Neural cell (in vitro differentiated cells): ENCODE results near the gene BHMT. TPM values are rescaled to one million over a fixed set of nuclear protein-coding genes. Genes with fewer than 3 reads are reported as not detected.
A peak's percentile ranks its signal among the peaks of the same experiment; 100 is the strongest.

Experiments used
- H2AFZ ChIP-seq: fragments of 200-600, 300-800 bp; sonication (generic), shearing (Covaris generic); 2 replicates; pipeline ENCODE4 v1.6.0; 2014; ENCODE audit warnings: low read depth, mild to moderate bottlenecking, antibody characterized with exemption, low read length, moderate library complexity
- H3F3A ChIP-seq: fragments of 200-600 bp; shearing (Covaris generic); 2 replicates; pipeline ENCODE4 v1.6.1; 2016; ENCODE audit warnings: mild to moderate bottlenecking, moderate library complexity, mixed read lengths, antibody characterized with exemption, low read length; ENCODE audit not compliant: insufficient read depth, poor library complexity, severe bottlenecking
- H3K27ac ChIP-seq: fragments of 200-600, 300-800 bp; sonication (generic), shearing (Covaris generic); 2 replicates; pipeline ENCODE4 v1.5.1; 2014; ENCODE audit warnings: mild to moderate bottlenecking, low read length, moderate library complexity
- H3K27me3 ChIP-seq: fragments of 300-800, 200-600 bp; sonication (generic), shearing (Covaris generic); 2 replicates; pipeline ENCODE4 v1.6.0; 2014; ENCODE audit warnings: mild to moderate bottlenecking, low read depth, low read length, moderate library complexity; ENCODE audit not compliant: insufficient read depth
- H3K36me3 ChIP-seq: fragments of 300-800, 200-600 bp; sonication (generic), shearing (Covaris generic); 2 replicates; pipeline ENCODE4 v1.5.1; 2014; ENCODE audit warnings: mild to moderate bottlenecking, antibody characterized with exemption, low read length, moderate library complexity; ENCODE audit not compliant: insufficient read depth
- H3K4me2 ChIP-seq: fragments of 300-800, 200-600 bp; sonication (generic), shearing (Covaris generic); 2 replicates; pipeline ENCODE4 v1.6.0; 2014; ENCODE audit warnings: mild to moderate bottlenecking, low read length
- H3K4me3 ChIP-seq: fragments of 300-800, 200-600 bp; sonication (generic), shearing (Covaris generic); 2 replicates; pipeline ENCODE4 v1.5.1; 2014; ENCODE audit warnings: mild to moderate bottlenecking, low read length, moderate library complexity
- H3K79me2 ChIP-seq: fragments of 200-600 bp; shearing (Covaris generic); replicated peaks from 2 replicates; pipeline ENCODE4 v1.6.0; 2014; ENCODE audit warnings: mild to moderate bottlenecking, low read length, moderate library complexity; ENCODE audit not compliant: insufficient read depth
- H3K9ac ChIP-seq: fragments of 300-800, 200-600 bp; sonication (generic), shearing (Covaris generic); 2 replicates; pipeline ENCODE4 v1.6.1; 2016; ENCODE audit warnings: mild to moderate bottlenecking, low read length, mixed read lengths
- H3K9me2 ChIP-seq: fragments of 200-600 bp; shearing (Covaris generic); 2 replicates; pipeline ENCODE4 v1.6.1; 2016; ENCODE audit warnings: mild to moderate bottlenecking, low read length, mixed read lengths; ENCODE audit not compliant: insufficient read depth
- H3K9me3 ChIP-seq: fragments of 200-600, 300-800 bp; sonication (generic), shearing (Covaris generic); 2 replicates; pipeline ENCODE4 v1.6.1; 2016; ENCODE audit warnings: mild to moderate bottlenecking, mixed run types, low read length, moderate library complexity, mixed read lengths
- H4K20me1 ChIP-seq: fragments of 200-600 bp; shearing (Covaris generic); 2 replicates; pipeline ENCODE4 v1.6.1; 2016; ENCODE audit warnings: mild to moderate bottlenecking, mixed run types; ENCODE audit not compliant: insufficient read depth
- EP300 ChIP-seq: fragments of 450-650 bp; conservative IDR thresholded peaks from 2 replicates; pipeline ENCODE4 v1.6.1; 2014; ENCODE audit warnings: antibody characterized with exemption, mild to moderate bottlenecking, moderate library complexity; ENCODE audit not compliant: poor library complexity, severe bottlenecking
- EZH2 ChIP-seq: fragments of 200-600, 300-800 bp; shearing (Covaris generic), sonication (generic); IDR thresholded peaks from 2 replicates; pipeline ENCODE4 v1.6.1; 2014; ENCODE audit warnings: antibody characterized with exemption, low read length, borderline replicate concordance, mild to moderate bottlenecking; ENCODE audit not compliant: insufficient read depth, poor library complexity, severe bottlenecking
- MXI1 ChIP-seq: fragments of 450-650 bp; conservative IDR thresholded peaks from 2 replicates; pipeline ENCODE4 v1.6.1; 2014; ENCODE audit warnings: antibody characterized with exemption, mild to moderate bottlenecking; ENCODE audit not compliant: poor library complexity, severe bottlenecking
- POLR2AphosphoS5 ChIP-seq: IDR thresholded peaks from 2 replicates; pipeline ENCODE4 v1.6.1; 2012
- RAD21 ChIP-seq: fragments of 450-650 bp; conservative IDR thresholded peaks from 2 replicates; pipeline ENCODE4 v1.6.1; 2014; ENCODE audit warnings: antibody characterized with exemption, mild to moderate bottlenecking, moderate library complexity
- SMC3 ChIP-seq: fragments of 450-650 bp; conservative IDR thresholded peaks from 2 replicates; pipeline ENCODE4 v1.6.1; 2014; ENCODE audit warnings: antibody characterized with exemption, mild to moderate bottlenecking, moderate library complexity; ENCODE audit not compliant: poor library complexity
- TAF1 ChIP-seq: IDR thresholded peaks from 2 replicates; pipeline ENCODE4 v1.6.1; 2012; ENCODE audit warnings: low read depth
- polyA minus RNA-seq: library from RNA; depleted of rRNA, polyadenylated mRNA; stranded (reverse); fragments of >200 nt; gene quantifications from 2 replicates; pipeline ENCODE4 v1.2.3, GENCODE V29; 2014
- polyA plus RNA-seq: library from polyadenylated mRNA; depleted of rRNA; stranded (reverse); fragments of >200 nt; gene quantifications from 2 replicates; pipeline ENCODE4 v1.2.3, GENCODE V29; 2014
- TF ChIP-seq, protein P1 (sequence below): IDR thresholded peaks from 2 replicates; pipeline ENCODE4 v1.6.1; 2012; ENCODE audit warnings: borderline replicate concordance
- TF ChIP-seq, protein P2 (sequence below): fragments of 450-650 bp; IDR thresholded peaks from 2 replicates; pipeline ENCODE4 v1.5.1; 2014; ENCODE audit warnings: antibody characterized with exemption, mild to moderate bottlenecking, moderate library complexity; ENCODE audit not compliant: poor library complexity, severe bottlenecking

Gene BHMT
- polyA plus RNA-seq (not detected in 2 replicates), polyA minus RNA-seq (not detected in 2 replicates)

GRCh38 chr5:79111387-79111959 lies at the start of gene BHMT:
Gene BHMT (plus strand): TSS chr5:79111809. CDS start chr5:79111886, 77 bp downstream.
- no peak within 1 kb of the TSS for H3K9ac ChIP-seq
- no peak within 1 kb of the TSS for H3K4me2 ChIP-seq
- H3F3A ChIP-seq = no peaks in the 10 kb centered on the region
- no peaks in the 10 kb centered on the region for H3K9me2 ChIP-seq
- H3K79me2 ChIP-seq = no peaks in the 10 kb centered on the region
- TF ChIP-seq SMC3 = no peak
- TF ChIP-seq, protein P1, sequence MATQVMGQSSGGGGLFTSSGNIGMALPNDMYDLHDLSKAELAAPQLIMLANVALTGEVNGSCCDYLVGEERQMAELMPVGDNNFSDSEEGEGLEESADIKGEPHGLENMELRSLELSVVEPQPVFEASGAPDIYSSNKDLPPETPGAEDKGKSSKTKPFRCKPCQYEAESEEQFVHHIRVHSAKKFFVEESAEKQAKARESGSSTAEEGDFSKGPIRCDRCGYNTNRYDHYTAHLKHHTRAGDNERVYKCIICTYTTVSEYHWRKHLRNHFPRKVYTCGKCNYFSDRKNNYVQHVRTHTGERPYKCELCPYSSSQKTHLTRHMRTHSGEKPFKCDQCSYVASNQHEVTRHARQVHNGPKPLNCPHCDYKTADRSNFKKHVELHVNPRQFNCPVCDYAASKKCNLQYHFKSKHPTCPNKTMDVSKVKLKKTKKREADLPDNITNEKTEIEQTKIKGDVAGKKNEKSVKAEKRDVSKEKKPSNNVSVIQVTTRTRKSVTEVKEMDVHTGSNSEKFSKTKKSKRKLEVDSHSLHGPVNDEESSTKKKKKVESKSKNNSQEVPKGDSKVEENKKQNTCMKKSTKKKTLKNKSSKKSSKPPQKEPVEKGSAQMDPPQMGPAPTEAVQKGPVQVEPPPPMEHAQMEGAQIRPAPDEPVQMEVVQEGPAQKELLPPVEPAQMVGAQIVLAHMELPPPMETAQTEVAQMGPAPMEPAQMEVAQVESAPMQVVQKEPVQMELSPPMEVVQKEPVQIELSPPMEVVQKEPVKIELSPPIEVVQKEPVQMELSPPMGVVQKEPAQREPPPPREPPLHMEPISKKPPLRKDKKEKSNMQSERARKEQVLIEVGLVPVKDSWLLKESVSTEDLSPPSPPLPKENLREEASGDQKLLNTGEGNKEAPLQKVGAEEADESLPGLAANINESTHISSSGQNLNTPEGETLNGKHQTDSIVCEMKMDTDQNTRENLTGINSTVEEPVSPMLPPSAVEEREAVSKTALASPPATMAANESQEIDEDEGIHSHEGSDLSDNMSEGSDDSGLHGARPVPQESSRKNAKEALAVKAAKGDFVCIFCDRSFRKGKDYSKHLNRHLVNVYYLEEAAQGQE = no peak
- TF ChIP-seq POLR2AphosphoS5 = no peak
- no peak for TF ChIP-seq TAF1
- no peak for TF ChIP-seq RAD21
- TF ChIP-seq, protein P2, sequence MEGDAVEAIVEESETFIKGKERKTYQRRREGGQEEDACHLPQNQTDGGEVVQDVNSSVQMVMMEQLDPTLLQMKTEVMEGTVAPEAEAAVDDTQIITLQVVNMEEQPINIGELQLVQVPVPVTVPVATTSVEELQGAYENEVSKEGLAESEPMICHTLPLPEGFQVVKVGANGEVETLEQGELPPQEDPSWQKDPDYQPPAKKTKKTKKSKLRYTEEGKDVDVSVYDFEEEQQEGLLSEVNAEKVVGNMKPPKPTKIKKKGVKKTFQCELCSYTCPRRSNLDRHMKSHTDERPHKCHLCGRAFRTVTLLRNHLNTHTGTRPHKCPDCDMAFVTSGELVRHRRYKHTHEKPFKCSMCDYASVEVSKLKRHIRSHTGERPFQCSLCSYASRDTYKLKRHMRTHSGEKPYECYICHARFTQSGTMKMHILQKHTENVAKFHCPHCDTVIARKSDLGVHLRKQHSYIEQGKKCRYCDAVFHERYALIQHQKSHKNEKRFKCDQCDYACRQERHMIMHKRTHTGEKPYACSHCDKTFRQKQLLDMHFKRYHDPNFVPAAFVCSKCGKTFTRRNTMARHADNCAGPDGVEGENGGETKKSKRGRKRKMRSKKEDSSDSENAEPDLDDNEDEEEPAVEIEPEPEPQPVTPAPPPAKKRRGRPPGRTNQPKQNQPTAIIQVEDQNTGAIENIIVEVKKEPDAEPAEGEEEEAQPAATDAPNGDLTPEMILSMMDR = no peak
- no peak for TF ChIP-seq EZH2
- TF ChIP-seq EP300 = no peak
- TF ChIP-seq MXI1 = no peak
- H3K9me3 ChIP-seq = no peaks in the 10 kb centered on the region
- no peak within 1 kb of the TSS for H2AFZ ChIP-seq
- H4K20me1 ChIP-seq = no peaks in the 10 kb centered on the region
- H3K36me3 ChIP-seq = no peaks in the 10 kb centered on the region
- H3K27ac ChIP-seq = no peak within 1 kb of the TSS
- H3K27me3 ChIP-seq = peaks cover 26% of the 10 kb centered on the region
- peak within 1 kb of the TSS; percentile 28 for H3K4me3 ChIP-seq

- H3F3A ChIP-seq = no peaks in the 10 kb centered on the region
- no peak for TF ChIP-seq TAF1
- TF ChIP-seq, protein P1 = no peak
- no peak for TF ChIP-seq RAD21
- TF ChIP-seq EZH2 = no peak
- TF ChIP-seq, protein P2 = no peak
- TF ChIP-seq POLR2AphosphoS5 = no peak
- no peak for TF ChIP-seq MXI1
- no peak for TF ChIP-seq SMC3
- H3K27ac ChIP-seq = no peak overlapping the region
- no peaks in the 10 kb centered on the region for H3K79me2 ChIP-seq
- H3K9me3 ChIP-seq = no peaks in the 10 kb centered on the region
- no peaks in the 10 kb centered on the region for H3K27me3 ChIP-seq
- H3K9me2 ChIP-seq = no peaks in the 10 kb centered on the region
- H3K36me3 ChIP-seq = no peaks in the 10 kb centered on the region
- no peak overlapping the region for H3K4me3 ChIP-seq
- no peaks in the 10 kb centered on the region for H4K20me1 ChIP-seq
- no peak overlapping the region for H2AFZ ChIP-seq
- no peak overlapping the region for H3K9ac ChIP-seq
- no peak overlapping the region for H3K4me2 ChIP-seq
Measured at GRCh38 chr5:79062436-79062835, 49.2 kb upstream of the BHMT start.
